ENCODE measurements around the gene ATXN1L.
A peak's percentile ranks its signal among the peaks of the same experiment; 100 is the strongest.
"Not testable (repeated sequence)": the region's sequence is repeated elsewhere in the genome, so short reads cannot be mapped to it uniquely, and the experiment has no call there.

The ATXN1L gene

GRCh38 chr16:71845639-71846430, at the start of gene ATXN1L:
Gene ATXN1L, plus strand, starts transcription at chr16:71845976. Its CDS starts 3,765 bp downstream, at chr16:71849741.
- peak; percentile 94 for DNase-seq (ENCODE audit: low spot score)

DNA sequence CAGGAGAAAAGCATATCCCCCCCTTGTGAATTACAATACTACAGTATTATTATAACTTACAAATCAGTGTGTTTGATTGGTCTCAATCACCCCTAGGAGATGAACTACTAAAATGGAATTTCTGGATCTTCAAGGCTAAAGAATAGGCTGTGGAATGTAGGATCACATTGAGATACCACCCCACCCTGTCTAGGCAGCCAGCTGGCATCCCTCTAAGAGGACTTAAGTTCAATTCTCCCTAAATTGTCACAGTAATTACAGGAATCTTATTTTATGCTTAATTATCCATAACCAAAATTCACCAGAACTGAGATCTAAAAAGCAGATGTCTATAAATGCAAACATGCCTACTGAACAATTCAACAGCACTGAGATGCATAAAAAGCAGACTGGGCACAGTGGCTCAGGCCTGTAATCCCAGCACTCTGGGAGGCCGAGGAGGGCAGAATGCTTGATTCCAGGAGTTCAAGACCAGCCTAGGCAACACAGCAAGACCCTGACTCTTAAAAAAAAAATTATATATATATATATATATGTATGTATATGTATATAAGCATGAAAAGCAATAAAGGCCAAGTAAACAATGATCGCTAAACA, 49.2 kb upstream of the ATXN1L start:
- no peak for DNase-seq (ENCODE audit: low spot score)

DNA sequence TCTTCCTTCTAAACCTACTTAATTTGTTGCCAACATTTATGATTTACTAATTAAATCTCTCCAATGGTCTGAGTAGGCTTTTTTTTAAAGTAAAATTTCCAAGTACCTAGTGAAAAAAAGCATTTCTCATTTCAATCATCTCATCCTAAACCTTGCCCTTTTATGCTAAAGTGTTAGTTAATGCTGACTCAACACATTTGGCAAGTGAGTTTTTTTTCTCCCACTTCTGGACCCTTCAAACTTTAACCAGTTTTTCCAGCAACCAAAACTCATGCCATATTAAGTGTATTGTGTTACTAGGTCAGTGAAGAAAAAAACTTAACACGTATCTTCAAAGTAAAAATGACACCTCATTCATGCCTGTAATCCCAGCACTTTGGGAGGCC, 42.5 kb upstream of the ATXN1L start:
- DNase-seq (ENCODE audit: low spot score): no peak

DNA sequence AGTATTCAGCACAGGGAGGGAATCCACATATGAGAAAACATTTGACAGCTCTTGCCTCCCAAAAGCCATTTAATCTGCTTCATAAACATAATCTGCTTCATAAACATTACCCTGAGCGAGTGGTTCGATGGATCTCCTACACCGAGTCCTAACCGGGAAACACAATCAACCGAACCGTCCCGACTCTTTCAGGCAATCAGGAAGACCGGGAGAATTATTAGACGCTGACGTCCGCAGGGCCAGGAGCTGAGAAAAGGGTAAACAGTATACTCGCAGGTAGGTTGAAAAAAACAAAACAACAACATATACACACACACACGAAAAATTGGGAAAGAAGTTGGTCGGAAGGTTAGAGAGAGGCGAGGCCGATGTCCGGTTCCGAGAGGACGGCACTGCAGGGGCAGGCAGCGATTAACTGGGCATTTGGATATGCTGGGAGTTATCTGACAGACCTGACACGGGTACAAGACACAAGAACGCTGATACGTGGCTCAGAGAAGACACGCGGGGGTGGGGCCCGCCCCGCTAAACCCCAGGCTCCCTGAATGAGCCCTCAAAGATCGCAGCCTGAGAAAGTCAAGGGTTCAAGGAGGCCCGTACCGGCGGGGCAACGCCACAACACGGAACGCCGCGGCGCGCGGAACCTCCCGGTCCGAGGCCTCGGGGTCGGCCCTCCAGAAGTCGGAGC, 37.7 kb upstream of the ATXN1L start:
- peak; percentile 77 for DNase-seq (ENCODE audit: low spot score)

- DNase-seq (ENCODE audit: low spot score): peak; percentile 96
Observed at GRCh38 chr16:71808593-71809459, 37.0 kb upstream of the ATXN1L start, which contains the start of gene AP1G1. Gene AP1G1, minus strand, starts transcription at chr16:71808834. Its CDS starts 19,355 bp downstream, at chr16:71789479.

GRCh38 chr16:71810155-71810530, 35.6 kb upstream of the ATXN1L start:
- not testable (repeated sequence) for DNase-seq (ENCODE audit: low spot score)

DNA sequence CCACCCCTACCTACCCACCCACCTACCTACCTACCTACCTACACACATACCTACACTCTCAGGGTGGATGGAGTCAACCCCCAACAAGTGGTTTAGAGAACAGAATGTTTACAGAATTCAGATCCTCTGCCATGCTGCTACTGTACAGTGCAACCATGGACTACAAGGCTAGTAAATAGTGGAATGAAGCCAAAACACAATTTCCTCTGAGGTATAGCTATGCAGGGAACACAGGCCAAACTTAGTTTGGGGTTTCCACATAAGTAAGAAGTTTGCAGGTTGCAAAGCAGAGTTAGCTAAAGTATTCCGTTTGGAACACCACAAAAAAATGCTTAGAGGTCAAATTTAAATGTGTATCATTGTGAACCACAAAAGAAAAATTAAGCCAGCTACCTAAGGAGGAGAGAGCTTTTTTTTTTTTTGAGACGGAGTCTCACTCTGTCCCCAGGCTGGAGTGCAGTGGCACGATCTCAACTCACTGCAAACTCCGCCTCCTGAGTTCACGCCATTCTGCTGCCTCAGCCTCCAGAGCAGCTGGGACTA, 34.4 kb upstream of the ATXN1L start:
- DNase-seq (ENCODE audit: low spot score): no peak

GRCh38 chr16:71817155-71817500, 28.6 kb upstream of the ATXN1L start:
- DNase-seq (ENCODE audit: low spot score): not testable (repeated sequence)

GRCh38 chr16:71826533-71827017, 19.2 kb upstream of the ATXN1L start:
- no peak for DNase-seq (ENCODE audit: low spot score)

- DNase-seq (ENCODE audit: low spot score): no peak
Observed at GRCh38 chr16:71830359-71830758, 15.4 kb upstream of the ATXN1L start.

- DNase-seq (ENCODE audit: low spot score): not testable (repeated sequence)
Observed at GRCh38 chr16:71831698-71832097, 14.1 kb upstream of the ATXN1L start.

GRCh38 chr16:71832112-71832511, 13.7 kb upstream of the ATXN1L start:
- not testable (repeated sequence) for DNase-seq (ENCODE audit: low spot score)

GRCh38 chr16:71834291-71834690, 11.5 kb upstream of the ATXN1L start:
- no peak for DNase-seq (ENCODE audit: low spot score)

- DNase-seq (ENCODE audit: low spot score): no peak
Observed at GRCh38 chr16:71837150-71837549, 8.6 kb upstream of the ATXN1L start.

- no peak for DNase-seq (ENCODE audit: low spot score)
Observed at GRCh38 chr16:71840052-71840451, 5.7 kb upstream of the ATXN1L start.

DNA sequence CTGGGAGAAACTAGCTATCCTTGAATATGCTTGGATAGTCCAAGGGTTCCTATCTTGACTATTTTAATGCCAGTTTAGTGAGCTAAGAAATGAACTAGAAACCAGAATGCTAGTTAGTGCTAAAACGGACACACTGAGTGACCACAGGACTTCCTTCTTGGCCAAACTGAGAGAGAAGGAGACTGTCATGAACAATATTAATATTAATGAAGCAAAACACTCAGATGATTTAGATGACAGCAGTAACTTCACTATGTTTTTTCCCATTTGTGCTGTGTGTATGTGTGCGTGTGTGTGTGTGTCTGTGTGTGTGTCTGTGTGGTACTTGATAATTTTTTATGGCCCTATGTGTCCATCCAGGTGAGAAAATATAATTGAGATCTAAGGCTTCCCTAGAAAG, 2.2 kb upstream of the ATXN1L start:
- DNase-seq (ENCODE audit: low spot score): no peak

DNA sequence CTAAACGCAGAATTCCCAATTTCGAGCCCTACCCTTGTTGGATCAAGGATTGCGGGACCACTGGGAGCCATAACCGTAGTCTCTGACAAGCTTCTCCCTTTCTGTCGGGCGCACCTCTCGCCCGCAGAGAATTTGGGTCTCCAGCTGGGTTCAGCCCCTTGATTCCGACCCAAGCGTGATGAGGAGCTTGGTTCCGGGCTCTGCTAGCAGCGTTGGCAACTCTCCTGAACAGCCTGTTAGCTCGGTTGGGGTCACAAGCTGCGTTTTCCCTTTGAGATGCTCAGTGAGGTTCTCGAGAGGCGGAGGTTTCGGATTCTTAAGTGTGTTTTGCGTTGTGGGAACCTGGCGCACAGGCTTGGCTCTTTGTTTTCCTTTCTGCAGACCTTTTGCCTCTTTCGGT, 655 bp downstream of the ATXN1L start:
- DNase-seq (ENCODE audit: low spot score): peak; percentile 22

GRCh38 chr16:71847096-71847495, 1.3 kb downstream of the ATXN1L start:
- DNase-seq (ENCODE audit: low spot score): no peak

- DNase-seq (ENCODE audit: low spot score): no peak
Observed at GRCh38 chr16:71848622-71849021, 2.8 kb downstream of the ATXN1L start.

GRCh38 chr16:71851746-71852145, 6.0 kb downstream of the ATXN1L start:
- no peak for DNase-seq (ENCODE audit: low spot score)

GRCh38 chr16:71852158-71852557, 6.4 kb downstream of the ATXN1L start:
- DNase-seq (ENCODE audit: low spot score): no peak

GRCh38 chr16:71852561-71852960, 6.8 kb downstream of the ATXN1L start:
- DNase-seq (ENCODE audit: low spot score): no peak
